Loucy (cell line): ENCODE measurements around the gene LDLRAD4.

ENCODE experiments used
- CTCF ChIP-seq: fragments of 200-600 bp; sonication (generic); conservative IDR thresholded peaks from 2 replicates; pipeline ENCODE4 v1.5.1; 2014; ENCODE audit warnings: mild to moderate bottlenecking, antibody characterized with exemption, low read length
- EZH2phosphoT487 ChIP-seq: fragments of 200-600 bp; IDR thresholded peaks from 2 replicates; pipeline ENCODE4 v1.6.1; 2018; ENCODE audit warnings: antibody characterized with exemption, mild to moderate bottlenecking, moderate library complexity, borderline replicate concordance

DNA sequence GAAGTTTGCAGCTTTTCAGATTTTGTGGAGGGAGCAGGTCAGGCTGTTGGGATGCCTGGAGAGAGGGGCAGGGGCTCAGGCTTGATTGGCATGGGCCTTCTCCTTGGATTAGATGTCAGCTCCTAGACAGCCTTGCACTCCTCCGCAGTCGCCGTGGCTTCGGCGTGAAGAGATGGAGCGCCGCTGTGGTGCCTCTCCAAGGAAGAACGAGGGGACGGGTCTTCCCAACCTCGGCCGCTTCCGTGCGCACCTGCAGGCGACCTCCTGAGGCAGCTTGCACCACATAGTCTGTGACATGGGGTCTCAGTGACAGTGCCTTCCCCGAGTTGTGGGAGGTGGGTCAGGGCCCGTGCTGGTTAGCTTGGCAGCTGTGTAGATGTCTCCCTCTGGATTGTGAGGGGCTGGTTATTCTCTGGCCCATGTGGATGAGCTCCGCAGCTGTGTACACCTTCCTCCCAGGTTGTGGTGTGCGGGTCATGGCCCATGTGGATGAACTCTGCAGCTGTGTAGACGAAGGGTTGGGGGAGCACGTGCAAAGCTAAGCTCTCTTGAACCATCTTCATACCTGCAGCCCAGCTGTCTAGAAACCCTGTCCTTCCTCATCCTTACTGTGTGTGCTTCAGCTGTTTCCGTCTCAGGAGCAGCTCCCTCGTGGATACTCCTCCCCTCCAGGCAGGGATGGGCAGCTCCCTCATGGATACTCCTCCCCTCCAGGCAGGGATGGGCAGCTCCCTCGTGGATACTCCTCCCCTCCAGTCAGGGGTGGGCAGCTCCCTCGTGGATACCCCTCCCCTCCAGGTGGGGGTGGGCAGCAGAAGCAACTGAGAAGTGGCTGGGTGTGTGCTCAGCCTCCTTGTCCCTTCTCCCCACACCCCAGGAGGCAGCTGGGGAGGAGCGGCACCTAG lies 170.3 kb downstream of the LDLRAD4 start:
- TF ChIP-seq CTCF = no peak
- TF ChIP-seq EZH2phosphoT487 = no peak
